Stimulated activated CD4-positive, alpha-beta T cell treated with anti-CD3 and anti-CD28 coated beads, Interleukin-1b, Interleukin-23, amount 100 ng/mL, for 4 hours (primary cell): ENCODE data around the gene CABP7.

Experiments used
- DNase-seq, 2 donors: peaks; one replicate each; pipeline ENCODE4 v3.0.0-alpha.2; 2020; ENCODE audit warnings: low read depth in 2 of 2

Gene CABP7

GRCh38 chr22:29773233-29773632 lies 53.4 kb downstream of the CABP7 start:
- DNase-seq = no peak

GRCh38 chr22:29780220-29780619 lies 60.4 kb downstream of the CABP7 start:
- DNase-seq = no peak

- no peak for DNase-seq
These were observed 61.2 kb downstream of the CABP7 start for GRCh38 chr22:29780748-29781676.
